DND-41 (cell line): Measurements from ENCODE around the gene TMIGD2.

Source experiments
- ATAC-seq: fragments of 200-7000 bp; cut with Tn5 transposase; 3 replicates; pipeline ENCODE4 v1.9.1; 2021; ENCODE audit warnings: low read depth; ENCODE audit not compliant: insufficient read depth
- DNase-seq: peaks from one replicate; pipeline ENCODE4 v3.0.0-alpha.2; 2020
- H2AFZ ChIP-seq: 2 replicates; pipeline ENCODE4 v1.6.0; 2012; ENCODE audit warnings: low read depth, low read length
- H3K27ac ChIP-seq: 2 replicates; pipeline ENCODE4 v1.5.1; 2012; ENCODE audit warnings: low read length, inconsistent platforms
- H3K27me3 ChIP-seq: fragments of 200-600 bp; sonication (generic); 2 replicates; pipeline ENCODE4 v1.6.0; 2012; ENCODE audit warnings: low read length, mild to moderate bottlenecking, inconsistent platforms; ENCODE audit not compliant: insufficient read depth, poor library complexity
- H3K36me3 ChIP-seq: 2 replicates; pipeline ENCODE4 v1.5.1; 2012; ENCODE audit warnings: low read length, inconsistent platforms; ENCODE audit not compliant: insufficient read depth
- H3K4me1 ChIP-seq: 2 replicates; pipeline ENCODE4 v1.5.1; 2012; ENCODE audit warnings: mild to moderate bottlenecking, low read length; ENCODE audit not compliant: insufficient read depth
- H3K4me2 ChIP-seq: 2 replicates; pipeline ENCODE4 v1.6.0; 2012; ENCODE audit warnings: mild to moderate bottlenecking, moderate library complexity, low read length, inconsistent platforms; ENCODE audit not compliant: insufficient read depth
- H3K4me3 ChIP-seq, 2 experiments: fragments of 200-600 bp in 1 of 2; shearing (Covaris generic) in 1 of 2; 2 replicates each; pipeline ENCODE4 v1.5.1; 2012 to 2016; ENCODE audit warnings: inconsistent platforms in 2 of 2, low read length in 2 of 2, mild to moderate bottlenecking in 2 of 2, low read depth in 1 of 2, moderate library complexity in 1 of 2
- H3K79me2 ChIP-seq: 2 replicates; pipeline ENCODE4 v1.6.0; 2012; ENCODE audit warnings: low read length, inconsistent platforms; ENCODE audit not compliant: insufficient read depth
- H3K9ac ChIP-seq: 2 replicates; pipeline ENCODE4 v1.6.0; 2012; ENCODE audit warnings: low read depth, mild to moderate bottlenecking, inconsistent platforms, low read length, moderate library complexity
- H3K9me3 ChIP-seq: 2 replicates; pipeline ENCODE4 v1.5.1; 2012; ENCODE audit warnings: low read length, moderate library complexity, mild to moderate bottlenecking, inconsistent platforms; ENCODE audit not compliant: insufficient read depth, severe bottlenecking
- H4K20me1 ChIP-seq: 2 replicates; pipeline ENCODE4 v1.6.0; 2012; ENCODE audit warnings: low read length; ENCODE audit not compliant: insufficient read depth
- CTCF ChIP-seq: IDR thresholded peaks from 2 replicates; pipeline ENCODE4 v1.5.1; 2012; ENCODE audit warnings: borderline replicate concordance, low read length, moderate library complexity, mild to moderate bottlenecking; ENCODE audit not compliant: poor library complexity, severe bottlenecking; ENCODE audit errors: extremely low read depth
- EZH2 ChIP-seq: IDR thresholded peaks from 3 replicates; pipeline ENCODE4 v1.6.1; 2012; ENCODE audit warnings: borderline replicate concordance, low read depth, mild to moderate bottlenecking, moderate library complexity, low read length, inconsistent platforms; ENCODE audit not compliant: severe bottlenecking

The TMIGD2 gene

GRCh38 chr19:4303819-4304537 lies 1.8 kb upstream of the TMIGD2 start:
- no peak for DNase-seq
- no peaks in the 10 kb centered on the region for H3K79me2 ChIP-seq
- peak overlapping the region; percentile 24 for H3K9ac ChIP-seq
- ATAC-seq: no peak
- no peak overlapping the region for H3K27ac ChIP-seq
- peaks cover 23% of the 10 kb centered on the region for H3K4me1 ChIP-seq
- H3K4me2 ChIP-seq: peak overlapping the region; percentile 59
- H3K27me3 ChIP-seq: no peaks in the 10 kb centered on the region
- no peaks in the 10 kb centered on the region for H3K36me3 ChIP-seq
- H2AFZ ChIP-seq: 0 out of 2 replicates have a peak overlapping the region, but pooled peaks have one; percentile 56
- H4K20me1 ChIP-seq: no peaks in the 10 kb centered on the region
- TF ChIP-seq EZH2 (no peak), CTCF (no peak)
- no peaks in the 10 kb centered on the region for H3K9me3 ChIP-seq
- peak overlapping the region in 1 of 2 experiments; percentile 45; a peak in 2 of 4 replicates for H3K4me3 ChIP-seq

- no peaks in the 10 kb centered on the region for H3K79me2 ChIP-seq
- H3K9me3 ChIP-seq: no peaks in the 10 kb centered on the region
- no peaks in the 10 kb centered on the region for H3K36me3 ChIP-seq
- peak overlapping the region; percentile 73 for H2AFZ ChIP-seq
- H4K20me1 ChIP-seq: no peaks in the 10 kb centered on the region
- DNase-seq (no peak), ATAC-seq (peak; percentile 18; the same call in 2 of the 3 replicates)
- peak overlapping the region; percentile 50 for H3K9ac ChIP-seq
- H3K27me3 ChIP-seq: no peaks in the 10 kb centered on the region
- TF ChIP-seq EZH2: no peak
- no peak for TF ChIP-seq CTCF
- peak overlapping the region; percentile 64 for H3K27ac ChIP-seq
- H3K4me1 ChIP-seq: peaks cover 29% of the 10 kb centered on the region
- peak overlapping the region in 1 of 2 experiments; percentile 53; a peak in 2 of 4 replicates for H3K4me3 ChIP-seq
- peak overlapping the region; percentile 64 for H3K4me2 ChIP-seq
Measured at GRCh38 chr19:4301590-4302242, 473 bp downstream of the TMIGD2 start.

- H3K4me1 ChIP-seq: peaks cover 37% of the 10 kb centered on the region
Measured at GRCh38 chr19:4300589-4300988, 1.6 kb downstream of the TMIGD2 start.

More at GRCh38 chr19:4300589-4300988, 1.6 kb downstream of the TMIGD2 start:
- DNase-seq (no peak), ATAC-seq (no peak)
- Histone ChIP-seq H3K27me3 (no peaks in the 10 kb centered on the region), H4K20me1 (0 out of 2 replicates have a peak, but pooled peaks cover 6% of the 10 kb centered on the region), H3K36me3 (no peaks in the 10 kb centered on the region), H3K9ac (no peak overlapping the region), H3K79me2 (no peaks in the 10 kb centered on the region), H3K4me2 (no peak overlapping the region), H3K9me3 (no peaks in the 10 kb centered on the region), H2AFZ (no peak overlapping the region), H3K4me3 (no peak overlapping the region), H3K27ac (no peak overlapping the region)
- TF ChIP-seq EZH2 (no peak), CTCF (no peak)
